Thymus (tissue), 11 donors: ENCODE data around the gene TUFT1. TPM values are rescaled to one million over a fixed set of nuclear protein-coding genes. Genes with fewer than 3 reads are reported as not detected.
"Not testable (repeated sequence)": the region's sequence is repeated elsewhere in the genome, so short reads cannot be mapped to it uniquely, and the experiment has no call there.

ENCODE experiments used
- DNase-seq, 9 donors: peaks; one replicate each; pipeline ENCODE4 v3.0.0-alpha.2; 2013; ENCODE audit warnings: low spot score in 9 of 9, low read depth in 6 of 9, missing footprints in 1 of 9
- H3K27ac ChIP-seq, 2 donors: one replicate each; pipeline ENCODE4 v1.5.1; 2013; ENCODE audit warnings: control low read depth in 1 of 2, low read depth in 1 of 2, low read length in 1 of 2, mild to moderate bottlenecking in 1 of 2, moderate library complexity in 1 of 2
- H3K27me3 ChIP-seq, 2 donors: one replicate each; pipeline ENCODE4 v1.5.1; 2013; ENCODE audit warnings: low read length in 1 of 2; ENCODE audit not compliant: control insufficient read depth in 2 of 2, insufficient read depth in 1 of 2
- H3K36me3 ChIP-seq, 2 donors: one replicate each; pipeline ENCODE4 v1.5.1; 2013; ENCODE audit warnings: low read length in 1 of 2, mild to moderate bottlenecking in 1 of 2, moderate library complexity in 1 of 2; ENCODE audit not compliant: control insufficient read depth in 2 of 2, insufficient read depth in 2 of 2
- H3K4me1 ChIP-seq, 2 donors: one replicate each; pipeline ENCODE4 v1.5.1; 2013; ENCODE audit warnings: low read length in 2 of 2; ENCODE audit not compliant: control insufficient read depth in 2 of 2, insufficient read depth in 2 of 2
- H3K4me3 ChIP-seq, 2 donors: one replicate each; pipeline ENCODE4 v1.5.1; 2013; ENCODE audit warnings: low read length in 2 of 2, control low read depth in 1 of 2, mild to moderate bottlenecking in 1 of 2
- H3K9me3 ChIP-seq, 2 donors: one replicate each; pipeline ENCODE4 v1.5.1; 2013; ENCODE audit warnings: low read length in 1 of 2, mild to moderate bottlenecking in 1 of 2; ENCODE audit not compliant: control insufficient read depth in 2 of 2, insufficient read depth in 1 of 2
- WGBS: extraction: QIAGEN DNeasy Blood & Tissue Kit; methylation state at CpG from one replicate; pipeline ENCODE4 v1.1.7; 2013; 5-methylcytosine and 5-hydroxymethylcytosine counted together
- polyA plus RNA-seq: library from polyadenylated mRNA; stranded (reverse); fragments of 200-250 nt; gene quantifications from one replicate; pipeline ENCODE4 v1.2.3, GENCODE V29; 2013
- total RNA-seq: library from RNA; stranded (reverse); fragments of 120-200 nt; gene quantifications from one replicate; pipeline ENCODE4 v1.2.4, GENCODE V29; 2013
- donor health status: healthy.

Gene TUFT1
- total and polyA plus RNA-seq, 2 donors, result 2.1 to 6.9 TPM

DNA sequence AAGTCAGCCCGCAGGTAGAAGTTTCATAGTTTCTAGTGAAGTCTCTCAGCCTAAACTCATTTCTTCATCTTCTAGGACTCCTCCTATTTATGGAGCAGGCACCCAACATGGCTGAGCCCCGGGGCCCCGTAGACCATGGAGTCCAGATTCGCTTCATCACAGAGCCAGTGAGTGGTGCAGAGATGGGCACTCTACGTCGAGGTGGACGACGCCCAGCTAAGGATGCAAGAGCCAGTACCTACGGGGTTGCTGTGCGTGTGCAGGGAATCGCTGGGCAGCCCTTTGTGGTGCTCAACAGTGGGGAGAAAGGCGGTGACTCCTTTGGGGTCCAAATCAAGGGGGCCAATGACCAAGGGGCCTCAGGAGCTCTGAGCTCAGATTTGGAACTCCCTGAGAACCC lies 21.7 kb upstream of the TUFT1 start:
- H3K27ac ChIP-seq, result no peak overlapping the region
- no peak for DNase-seq
- peaks cover 0 to 3% of the 10 kb centered on the region in 2 donors for H3K4me1 ChIP-seq
- no peaks in the 10 kb centered on the region for H3K36me3 ChIP-seq
- no peaks in the 10 kb centered on the region for H3K27me3 ChIP-seq
- no peak overlapping the region for H3K4me3 ChIP-seq
- no peaks in the 10 kb centered on the region for H3K9me3 ChIP-seq
- 99% methylated on average over 12 of the region's 12 CpGs for WGBS

DNA sequence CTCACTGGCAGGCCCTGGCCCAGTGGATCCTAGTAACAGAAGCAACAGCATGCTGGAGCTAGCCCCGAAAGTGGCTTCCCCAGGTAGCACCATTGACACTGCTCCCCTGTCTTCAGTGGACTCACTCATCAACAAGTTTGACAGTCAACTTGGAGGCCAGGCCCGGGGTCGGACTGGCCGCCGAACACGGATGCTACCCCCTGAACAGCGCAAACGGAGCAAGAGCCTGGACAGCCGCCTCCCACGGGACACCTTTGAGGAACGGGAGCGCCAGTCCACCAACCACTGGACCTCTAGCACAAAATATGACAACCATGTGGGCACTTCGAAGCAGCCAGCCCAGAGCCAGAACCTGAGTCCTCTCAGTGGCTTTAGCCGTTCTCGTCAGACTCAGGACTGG lies 21.2 kb upstream of the TUFT1 start:
- H3K27ac ChIP-seq, result no peak overlapping the region
- no peak for DNase-seq
- 98% methylated on average over 15 of the region's 15 CpGs for WGBS

GRCh38 chr1:151519667-151520066 lies 20.4 kb upstream of the TUFT1 start:
- Histone ChIP-seq H3K36me3 (no peaks in the 10 kb centered on the region), H3K27me3 (no peaks in the 10 kb centered on the region), H3K27ac (no peak overlapping the region), H3K9me3 (no peaks in the 10 kb centered on the region), H3K4me3 (no peak overlapping the region), H3K4me1 (no peaks in the 10 kb centered on the region)
- 97% methylated on average over 2 of the region's 2 CpGs for WGBS
- no peak for DNase-seq

More for the DNA sequence above, 21.2 kb upstream of the TUFT1 start:
- H3K27me3 ChIP-seq, result no peaks in the 10 kb centered on the region
- H3K9me3 ChIP-seq, result no peaks in the 10 kb centered on the region
- H3K36me3 ChIP-seq, result no peaks in the 10 kb centered on the region
- no peaks in the 10 kb centered on the region for H3K4me1 ChIP-seq
- H3K4me3 ChIP-seq, result no peak overlapping the region

- no peaks in the 10 kb centered on the region for H3K4me1 ChIP-seq
- H3K9me3 ChIP-seq, result no peaks in the 10 kb centered on the region
- WGBS, result 97% methylated on average over 4 of the region's 4 CpGs
- H3K4me3 ChIP-seq, result no peak overlapping the region
- H3K36me3 ChIP-seq, result no peaks in the 10 kb centered on the region
- no peak overlapping the region for H3K27ac ChIP-seq
- no peak for DNase-seq
- no peaks in the 10 kb centered on the region for H3K27me3 ChIP-seq
Observed at GRCh38 chr1:151520359-151520758, 19.8 kb upstream of the TUFT1 start.

DNA sequence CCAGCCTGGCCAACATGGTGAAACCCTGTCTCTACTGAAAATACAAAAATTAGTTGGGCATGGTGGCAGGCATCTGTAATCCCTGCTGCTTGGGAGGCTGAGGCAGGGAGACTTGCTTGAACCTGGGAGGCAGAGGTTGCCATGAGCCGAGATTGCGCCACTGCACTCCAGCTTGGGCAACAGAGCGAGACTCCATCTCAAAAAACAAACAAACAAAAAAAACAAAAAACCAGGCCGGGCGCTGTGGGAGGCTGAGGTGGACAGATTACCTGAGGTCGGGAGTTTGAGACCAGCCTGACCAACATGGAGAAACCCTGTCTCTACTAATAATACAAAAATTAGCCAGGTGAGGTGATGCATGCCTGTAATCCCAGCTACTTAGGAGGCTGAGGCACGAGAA lies 17.7 kb upstream of the TUFT1 start:
- not testable (repeated sequence) for H3K27me3 ChIP-seq, H3K9me3 ChIP-seq, H3K27ac ChIP-seq, H3K36me3 ChIP-seq, H3K4me3 ChIP-seq, H3K4me1 ChIP-seq, DNase-seq
- WGBS, result 97% methylated on average over 7 of the region's 7 CpGs

- no peaks in the 10 kb centered on the region for H3K27me3 ChIP-seq
- H3K4me1 ChIP-seq, result no peaks in the 10 kb centered on the region
- no peak overlapping the region for H3K27ac ChIP-seq
- no peaks in the 10 kb centered on the region for H3K9me3 ChIP-seq
- no peaks in the 10 kb centered on the region for H3K36me3 ChIP-seq
- no peak for DNase-seq
- 95% methylated on average over 5 of the region's 5 CpGs for WGBS
- no peak overlapping the region for H3K4me3 ChIP-seq
Observed at GRCh38 chr1:151523326-151523725, 16.8 kb upstream of the TUFT1 start.

DNA sequence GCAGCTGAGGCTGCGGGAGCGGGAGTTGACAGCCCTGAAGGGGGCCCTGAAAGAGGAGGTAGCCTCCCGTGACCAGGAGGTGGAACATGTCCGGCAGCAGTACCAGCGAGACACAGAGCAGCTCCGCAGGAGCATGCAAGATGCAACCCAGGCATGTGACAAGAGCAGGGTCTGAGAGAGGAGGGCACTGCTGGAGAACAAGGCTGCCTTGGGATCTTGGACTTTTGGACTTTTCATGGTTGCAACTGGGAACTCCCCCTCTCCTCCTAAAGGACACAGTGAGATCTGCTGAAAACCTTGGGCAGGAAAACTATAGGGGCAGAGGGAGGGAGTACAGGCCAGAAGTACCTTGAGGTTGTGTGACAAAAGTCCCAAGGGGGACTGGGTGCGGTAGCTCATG lies 15.4 kb upstream of the TUFT1 start:
- Histone ChIP-seq H3K36me3 (peaks cover 0 to 3% of the 10 kb centered on the region in 2 donors), H3K9me3 (no peaks in the 10 kb centered on the region), H3K27ac (no peak overlapping the region), H3K27me3 (no peaks in the 10 kb centered on the region), H3K4me3 (no peak overlapping the region), H3K4me1 (no peaks in the 10 kb centered on the region)
- DNase-seq, result no peak
- WGBS, result 96% methylated on average over 7 of the region's 7 CpGs

DNA sequence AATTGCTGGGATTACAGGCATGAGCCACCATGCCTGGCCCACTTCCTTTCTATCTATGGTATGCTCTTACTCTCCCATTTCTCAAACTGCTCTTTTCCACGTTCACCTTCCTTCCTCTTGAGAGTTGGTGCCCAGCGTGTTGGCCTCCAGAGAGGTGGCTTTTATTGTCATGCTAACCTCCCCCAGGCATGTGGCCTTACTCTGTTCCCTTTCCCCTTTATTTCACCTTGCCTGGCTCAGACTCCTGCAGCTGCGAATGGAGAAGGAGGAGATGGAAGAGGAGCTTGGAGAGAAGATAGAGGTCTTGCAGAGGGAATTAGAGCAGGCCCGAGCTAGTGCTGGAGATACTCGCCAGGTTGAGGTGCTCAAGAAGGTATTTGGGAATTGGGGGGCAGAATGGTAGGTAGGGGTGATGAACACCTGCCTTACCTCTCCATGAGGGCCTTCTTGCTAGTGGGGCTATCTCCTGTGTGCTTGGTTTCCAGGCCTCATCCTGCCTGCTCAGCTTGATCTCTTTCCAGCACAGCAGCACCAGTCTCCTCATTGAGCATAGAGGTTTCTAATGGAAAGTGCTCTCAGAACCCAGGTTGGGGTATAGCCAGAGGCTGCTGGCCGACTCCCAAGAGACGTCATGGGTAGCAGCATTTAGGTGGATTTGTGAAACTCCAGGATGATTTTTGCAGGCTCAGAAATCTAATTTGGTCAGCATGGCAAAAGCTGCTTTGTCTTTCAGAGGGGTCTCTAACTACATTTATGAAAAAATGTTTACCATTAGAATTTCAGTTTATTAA lies 13.2 kb upstream of the TUFT1 start:
- no peak for DNase-seq
- H3K27me3 ChIP-seq, result no peaks in the 10 kb centered on the region
- peaks cover 0 to 3% of the 10 kb centered on the region in 2 donors for H3K36me3 ChIP-seq
- H3K27ac ChIP-seq, result no peak overlapping the region
- no peaks in the 10 kb centered on the region for H3K9me3 ChIP-seq
- no peak overlapping the region for H3K4me3 ChIP-seq
- WGBS, result 95% methylated on average over 7 of the region's 7 CpGs
- no peaks in the 10 kb centered on the region for H3K4me1 ChIP-seq

- Histone ChIP-seq H3K4me3 (no peak overlapping the region), H3K27me3 (no peaks in the 10 kb centered on the region), H3K27ac (no peak overlapping the region), H3K9me3 (no peaks in the 10 kb centered on the region), H3K4me1 (no peaks in the 10 kb centered on the region), H3K36me3 (peaks cover 0 to 3% of the 10 kb centered on the region in 2 donors)
- WGBS, result 96% methylated on average over 11 of the region's 11 CpGs
- DNase-seq, result no peak
Observed at GRCh38 chr1:151529211-151529702, 10.9 kb upstream of the TUFT1 start.
